SW 1271 (cell line): ENCODE measurements around the gene ECI2.
"Not testable (repeated sequence)": the region's sequence is repeated elsewhere in the genome, so short reads cannot be mapped to it uniquely, and the experiment has no call there.

ENCODE experiments used
- DNase-seq, 2 experiments: peaks; one replicate each; lab custom pipeline; 2025; lab: John Stamatoyannopoulos, UW

Gene ECI2

DNA sequence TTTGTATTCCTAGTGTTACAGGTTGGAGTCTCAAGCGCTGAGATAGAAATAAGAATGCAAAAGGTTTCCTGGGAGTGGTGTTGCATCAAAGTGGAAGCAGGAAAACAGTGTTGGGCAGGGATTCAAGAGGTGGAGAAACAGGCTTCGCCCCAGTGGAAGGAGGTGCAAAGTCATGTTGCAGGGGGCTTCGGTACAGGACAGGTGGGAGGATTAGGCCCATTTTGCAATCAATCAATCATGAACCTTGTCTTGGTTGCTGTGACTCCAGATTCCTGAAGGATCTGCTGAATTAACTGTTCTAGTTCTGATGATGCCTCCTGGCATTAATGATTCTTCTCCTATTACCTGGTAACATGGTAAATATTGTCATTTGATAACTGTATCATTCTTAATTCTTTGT is 34.1 kb downstream of the ECI2 start:
- DNase-seq, result no peak

- DNase-seq, result no peak
Measured at GRCh38 chr6:4100655-4101054, 34.7 kb downstream of the ECI2 start.

DNA sequence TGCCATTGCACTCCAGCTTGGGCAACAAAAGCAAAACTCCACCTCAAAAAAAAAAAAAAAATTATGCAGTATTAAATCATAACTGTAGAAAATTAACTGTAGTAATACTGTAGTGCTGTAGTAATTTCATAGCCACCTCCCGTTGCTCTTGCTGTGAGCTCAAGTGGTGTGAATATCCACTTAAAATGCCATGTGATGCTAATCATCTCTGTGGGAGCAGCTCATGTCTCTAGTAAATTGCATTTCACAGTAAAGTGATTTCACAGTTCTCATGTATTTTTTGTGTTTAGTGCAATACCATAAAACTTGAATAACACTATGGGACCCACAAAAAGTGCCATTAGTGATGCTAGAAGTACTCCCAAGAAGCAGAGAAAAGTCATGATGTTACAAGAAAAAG is 42.1 kb downstream of the ECI2 start:
- DNase-seq, result no peak

DNA sequence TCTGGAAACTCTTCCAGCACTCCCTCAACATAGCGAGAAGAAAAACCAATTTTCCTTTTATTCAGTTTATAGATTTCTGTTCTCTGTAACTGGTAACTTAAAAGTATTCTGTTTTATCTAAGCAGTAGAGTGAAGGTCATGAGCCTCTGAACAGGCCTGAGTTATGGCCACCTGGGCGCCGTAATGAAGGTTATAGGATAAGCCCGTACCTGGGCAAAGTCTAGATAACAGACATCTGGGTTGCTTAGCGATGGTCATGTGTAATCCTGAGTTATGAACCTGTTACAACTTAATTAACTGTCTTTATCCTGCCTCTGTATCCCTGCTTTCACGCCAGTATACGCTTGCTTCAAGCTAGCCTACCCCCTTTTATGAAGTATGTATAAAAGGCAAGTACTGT is 43.4 kb downstream of the ECI2 start:
- DNase-seq, result no peak

DNA sequence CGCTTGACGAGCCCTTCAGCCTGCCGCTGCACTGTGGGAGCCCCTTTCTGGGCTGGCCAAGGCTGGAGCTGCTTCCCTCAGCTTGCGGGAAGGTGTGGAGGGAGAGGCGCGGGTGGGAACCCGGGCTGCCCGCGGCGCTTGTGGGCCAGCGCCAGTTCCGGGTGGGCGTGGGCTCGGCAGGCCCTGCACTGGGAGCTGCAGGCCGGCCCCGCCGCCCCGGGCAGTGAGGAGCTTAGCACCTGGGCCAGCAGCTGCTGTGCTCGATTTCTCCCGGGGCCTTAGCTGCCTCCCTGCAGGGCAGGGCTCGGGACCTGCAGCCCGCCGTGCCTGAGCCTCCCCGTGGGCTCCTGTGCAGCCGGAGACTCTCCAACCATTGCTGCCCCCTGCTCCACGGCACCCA is 45.3 kb downstream of the ECI2 start:
- DNase-seq, result not testable (repeated sequence)

DNA sequence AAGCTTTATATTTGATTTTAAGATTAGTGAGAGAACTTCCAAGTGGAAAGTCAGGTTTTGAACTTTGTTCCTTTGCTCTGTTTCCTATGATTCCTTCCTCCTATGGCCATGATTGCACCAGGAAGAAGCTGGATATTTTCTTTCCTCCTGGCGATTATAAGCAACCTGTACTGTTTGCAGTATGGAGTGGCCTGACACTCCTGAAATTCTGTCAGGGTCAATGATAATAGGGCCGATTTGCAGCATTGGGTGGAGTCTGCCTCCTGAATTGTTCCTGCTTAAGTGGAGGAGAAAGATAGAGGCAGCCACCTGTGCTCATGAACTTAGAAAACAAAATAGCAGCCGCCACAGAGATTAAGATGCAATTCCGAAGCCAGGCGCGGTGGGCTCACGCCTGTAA is 46.7 kb downstream of the ECI2 start:
- no peak for DNase-seq

DNA sequence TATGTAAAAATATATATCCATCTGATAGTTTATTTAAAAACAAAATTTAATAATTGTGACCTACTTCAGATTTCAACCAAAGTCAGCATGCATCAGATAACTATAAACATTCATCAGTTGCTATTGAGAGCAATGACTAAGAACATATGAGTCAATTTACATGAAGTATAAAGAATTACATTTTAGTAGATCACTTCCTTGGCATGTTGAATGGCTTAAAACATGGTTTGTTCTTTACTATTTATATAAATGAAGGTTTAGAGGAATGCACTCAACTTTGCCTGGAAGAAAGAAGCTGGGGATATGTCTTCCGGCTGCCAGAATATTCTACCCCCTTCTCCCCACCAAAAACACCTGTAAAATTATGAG is 50.1 kb downstream of the ECI2 start:
- no peak for DNase-seq

GRCh38 chr6:4084444-4085331 is 50.7 kb downstream of the ECI2 start:
- DNase-seq, result no peak

DNA sequence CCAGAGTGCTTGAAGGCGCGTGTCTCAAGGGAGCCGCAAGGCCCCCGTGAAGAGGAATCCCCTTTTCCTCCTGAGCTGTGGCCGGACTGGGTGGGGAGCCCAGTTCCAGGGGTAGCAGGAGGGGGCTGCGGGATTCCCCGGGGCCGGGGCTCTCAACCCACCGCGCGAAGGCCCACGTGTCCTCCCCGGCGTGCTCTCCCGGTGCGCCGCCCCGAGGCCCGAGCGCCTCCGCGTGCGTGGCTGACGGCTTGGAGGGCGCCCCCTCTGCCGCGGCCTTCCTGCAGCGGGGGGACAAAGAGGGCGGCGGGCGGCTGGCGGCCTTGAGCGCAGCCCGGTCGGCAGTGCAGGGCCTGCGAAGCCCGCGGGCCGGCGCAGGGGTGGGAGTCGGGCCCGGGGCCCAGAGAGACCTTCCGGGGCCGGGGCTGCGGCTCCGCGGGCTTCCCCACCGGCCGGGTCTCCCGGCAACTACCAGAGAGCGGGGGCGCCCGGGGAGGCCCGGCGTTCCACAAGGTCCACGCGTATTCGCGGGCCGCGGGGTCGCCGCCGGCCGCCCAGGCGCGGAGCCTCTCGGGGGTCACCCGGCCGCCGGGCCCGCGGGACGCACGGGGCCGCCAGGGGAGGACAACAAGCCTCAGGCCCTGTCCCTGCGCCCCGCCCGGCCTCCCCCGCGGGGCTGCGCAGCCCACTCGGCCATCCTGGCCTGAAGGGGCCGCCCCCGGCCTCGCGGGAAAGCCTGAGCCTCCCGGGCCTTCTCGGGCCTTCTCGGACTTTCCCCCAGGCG is 56.5 kb downstream of the ECI2 start, which contains the start of gene FAM217A:
Gene FAM217A, minus strand, starts transcription at position 447 of the 781 bp plus-strand sequence. CDS start 1,723 bp downstream, outside the sequence.
- no peak for DNase-seq

DNA sequence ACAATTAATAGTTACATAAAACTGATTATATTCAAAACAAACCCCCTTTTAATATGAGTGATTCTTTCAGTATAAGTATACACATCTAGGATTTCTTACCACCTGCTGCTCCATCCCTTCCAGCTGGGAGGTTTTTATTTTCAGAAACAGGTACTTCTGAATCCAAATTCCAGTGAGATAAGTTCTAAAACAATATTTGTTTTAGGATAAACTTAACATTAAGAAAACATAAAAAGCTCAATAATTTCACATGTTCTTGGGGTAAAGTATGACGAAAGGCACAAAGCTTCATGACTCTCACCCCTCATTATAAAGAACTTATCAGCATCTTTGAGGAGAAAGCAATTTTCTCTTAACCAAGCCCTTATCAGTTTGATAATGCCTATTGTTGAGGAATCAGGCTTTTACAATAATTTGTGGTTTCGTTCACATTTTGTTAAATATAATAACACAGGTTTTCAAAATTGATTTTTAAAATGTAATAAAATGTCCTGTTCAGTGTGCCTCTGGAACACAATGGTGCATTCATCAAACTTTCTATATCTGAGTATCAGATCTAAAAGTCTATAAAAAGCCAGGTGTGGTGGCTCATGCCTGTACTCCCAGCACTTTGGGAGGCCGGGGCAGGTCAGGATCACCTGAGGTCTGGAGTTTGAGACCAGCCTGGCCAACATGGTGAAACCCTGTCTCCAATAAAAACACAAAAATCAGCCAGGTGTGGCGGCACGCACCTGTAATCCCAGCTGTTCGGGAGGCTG is 60.7 kb downstream of the ECI2 start:
- no peak for DNase-seq

DNA sequence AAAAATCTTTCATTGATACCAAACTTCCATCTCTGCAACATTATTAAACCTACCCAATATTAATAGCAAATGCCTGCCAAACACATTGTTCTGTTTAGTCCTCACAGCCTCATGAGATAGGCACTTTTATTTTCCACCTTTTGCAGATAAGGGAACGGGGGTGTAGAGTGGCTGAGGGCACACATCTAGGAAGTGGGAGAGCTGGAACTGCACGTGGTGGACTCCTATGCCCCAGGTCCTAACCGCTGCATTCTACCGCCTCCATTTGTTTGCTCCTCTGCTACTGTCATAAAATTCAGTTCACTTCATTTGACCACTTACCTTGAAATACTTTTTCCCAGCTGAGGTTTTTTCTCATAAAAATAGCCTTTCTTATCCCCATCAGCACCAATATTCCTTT is 64.0 kb downstream of the ECI2 start:
- no peak for DNase-seq

- no peak for DNase-seq
Measured at GRCh38 chr6:4069199-4069598, 66.2 kb downstream of the ECI2 start.

GRCh38 chr6:4067673-4068072 is 67.7 kb downstream of the ECI2 start:
- DNase-seq, result no peak

- no peak for DNase-seq
Measured at GRCh38 chr6:4066029-4066755, 69.2 kb downstream of the ECI2 start.
